ENCODE data around the gene FEM1A. TPM values are rescaled to one million over a fixed set of nuclear protein-coding genes. Genes with fewer than 3 reads are reported as not detected.

FEM1A gene
- total and polyA plus RNA-seq, 9 of the 15 experiments (the other 6 are each of a cell fraction or from before 2014, with no cell fraction given): 0.08 to 19.0 (median 6.8) TPM

DNA sequence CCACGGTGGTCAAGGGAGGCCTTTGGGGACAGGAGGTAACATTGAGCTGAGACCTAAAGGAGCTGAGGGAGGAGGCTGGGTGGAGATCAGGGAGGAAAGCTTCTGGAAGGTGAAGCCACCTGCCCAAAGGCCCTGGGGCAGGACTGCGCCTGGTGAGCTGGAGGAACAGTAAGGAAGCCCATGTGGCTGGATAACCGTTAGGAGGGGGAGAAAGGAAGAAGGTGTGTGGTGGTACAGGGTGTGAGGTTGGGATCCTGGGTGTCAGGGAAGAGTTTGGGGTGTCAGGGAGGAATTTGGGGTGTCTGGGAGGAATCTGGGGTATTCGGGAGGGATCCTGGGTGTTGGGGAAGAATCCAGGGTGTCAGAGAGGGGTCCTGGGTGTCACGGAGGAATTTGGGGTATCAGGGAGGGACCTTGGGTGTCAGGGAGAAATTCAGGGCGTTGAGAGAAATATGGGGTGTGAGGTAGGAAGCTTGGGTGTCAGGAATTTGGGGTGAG is 39.3 kb downstream of the FEM1A start (continued):
- TF ChIP-seq SAFB (IDR thresholded peaks at IDR 0.05; ENCODE audit: borderline replicate concordance, low read depth, low read length) (no peak), ZNF431 (CRISPR knock-in tag; IDR thresholded peaks at IDR 0.05) (no peak), MTF1 (CRISPR knock-in tag; IDR thresholded peaks at IDR 0.05; ENCODE audit: borderline replicate concordance) (no peak), CBX5 (IDR thresholded peaks at IDR 0.05; ENCODE audit: borderline replicate concordance, low read depth) (no peak), EP400 (IDR thresholded peaks at IDR 0.05) (no peak), RBM22 (IDR thresholded peaks at IDR 0.05; ENCODE audit: low read depth, low read length, poor library complexity, severe bottlenecking) (no peak), XRCC3 (IDR thresholded peaks at IDR 0.05) (no peak), HOXB6 (CRISPR knock-in tag; IDR thresholded peaks at IDR 0.05; ENCODE audit: borderline replicate concordance) (no peak), GTF2F1 (IDR thresholded peaks at IDR 0.05; ENCODE audit: low read depth, low read length) (no peak), ZNF583 (CRISPR knock-in tag; IDR thresholded peaks at IDR 0.05) (no peak), ZNF41 (CRISPR knock-in tag; conservative IDR thresholded peaks at IDR 0.05) (no peak), HDGF (IDR thresholded peaks at IDR 0.05) (0 out of 2 replicates have a peak, but pooled peaks have one; percentile 73), ZKSCAN1 (IDR thresholded peaks at IDR 0.05; ENCODE audit: low read depth, low read length) (no peak), TCFL5 (CRISPR knock-in tag; conservative IDR thresholded peaks at IDR 0.05) (no peak)
- TF ChIP-seq, protein P1, sequence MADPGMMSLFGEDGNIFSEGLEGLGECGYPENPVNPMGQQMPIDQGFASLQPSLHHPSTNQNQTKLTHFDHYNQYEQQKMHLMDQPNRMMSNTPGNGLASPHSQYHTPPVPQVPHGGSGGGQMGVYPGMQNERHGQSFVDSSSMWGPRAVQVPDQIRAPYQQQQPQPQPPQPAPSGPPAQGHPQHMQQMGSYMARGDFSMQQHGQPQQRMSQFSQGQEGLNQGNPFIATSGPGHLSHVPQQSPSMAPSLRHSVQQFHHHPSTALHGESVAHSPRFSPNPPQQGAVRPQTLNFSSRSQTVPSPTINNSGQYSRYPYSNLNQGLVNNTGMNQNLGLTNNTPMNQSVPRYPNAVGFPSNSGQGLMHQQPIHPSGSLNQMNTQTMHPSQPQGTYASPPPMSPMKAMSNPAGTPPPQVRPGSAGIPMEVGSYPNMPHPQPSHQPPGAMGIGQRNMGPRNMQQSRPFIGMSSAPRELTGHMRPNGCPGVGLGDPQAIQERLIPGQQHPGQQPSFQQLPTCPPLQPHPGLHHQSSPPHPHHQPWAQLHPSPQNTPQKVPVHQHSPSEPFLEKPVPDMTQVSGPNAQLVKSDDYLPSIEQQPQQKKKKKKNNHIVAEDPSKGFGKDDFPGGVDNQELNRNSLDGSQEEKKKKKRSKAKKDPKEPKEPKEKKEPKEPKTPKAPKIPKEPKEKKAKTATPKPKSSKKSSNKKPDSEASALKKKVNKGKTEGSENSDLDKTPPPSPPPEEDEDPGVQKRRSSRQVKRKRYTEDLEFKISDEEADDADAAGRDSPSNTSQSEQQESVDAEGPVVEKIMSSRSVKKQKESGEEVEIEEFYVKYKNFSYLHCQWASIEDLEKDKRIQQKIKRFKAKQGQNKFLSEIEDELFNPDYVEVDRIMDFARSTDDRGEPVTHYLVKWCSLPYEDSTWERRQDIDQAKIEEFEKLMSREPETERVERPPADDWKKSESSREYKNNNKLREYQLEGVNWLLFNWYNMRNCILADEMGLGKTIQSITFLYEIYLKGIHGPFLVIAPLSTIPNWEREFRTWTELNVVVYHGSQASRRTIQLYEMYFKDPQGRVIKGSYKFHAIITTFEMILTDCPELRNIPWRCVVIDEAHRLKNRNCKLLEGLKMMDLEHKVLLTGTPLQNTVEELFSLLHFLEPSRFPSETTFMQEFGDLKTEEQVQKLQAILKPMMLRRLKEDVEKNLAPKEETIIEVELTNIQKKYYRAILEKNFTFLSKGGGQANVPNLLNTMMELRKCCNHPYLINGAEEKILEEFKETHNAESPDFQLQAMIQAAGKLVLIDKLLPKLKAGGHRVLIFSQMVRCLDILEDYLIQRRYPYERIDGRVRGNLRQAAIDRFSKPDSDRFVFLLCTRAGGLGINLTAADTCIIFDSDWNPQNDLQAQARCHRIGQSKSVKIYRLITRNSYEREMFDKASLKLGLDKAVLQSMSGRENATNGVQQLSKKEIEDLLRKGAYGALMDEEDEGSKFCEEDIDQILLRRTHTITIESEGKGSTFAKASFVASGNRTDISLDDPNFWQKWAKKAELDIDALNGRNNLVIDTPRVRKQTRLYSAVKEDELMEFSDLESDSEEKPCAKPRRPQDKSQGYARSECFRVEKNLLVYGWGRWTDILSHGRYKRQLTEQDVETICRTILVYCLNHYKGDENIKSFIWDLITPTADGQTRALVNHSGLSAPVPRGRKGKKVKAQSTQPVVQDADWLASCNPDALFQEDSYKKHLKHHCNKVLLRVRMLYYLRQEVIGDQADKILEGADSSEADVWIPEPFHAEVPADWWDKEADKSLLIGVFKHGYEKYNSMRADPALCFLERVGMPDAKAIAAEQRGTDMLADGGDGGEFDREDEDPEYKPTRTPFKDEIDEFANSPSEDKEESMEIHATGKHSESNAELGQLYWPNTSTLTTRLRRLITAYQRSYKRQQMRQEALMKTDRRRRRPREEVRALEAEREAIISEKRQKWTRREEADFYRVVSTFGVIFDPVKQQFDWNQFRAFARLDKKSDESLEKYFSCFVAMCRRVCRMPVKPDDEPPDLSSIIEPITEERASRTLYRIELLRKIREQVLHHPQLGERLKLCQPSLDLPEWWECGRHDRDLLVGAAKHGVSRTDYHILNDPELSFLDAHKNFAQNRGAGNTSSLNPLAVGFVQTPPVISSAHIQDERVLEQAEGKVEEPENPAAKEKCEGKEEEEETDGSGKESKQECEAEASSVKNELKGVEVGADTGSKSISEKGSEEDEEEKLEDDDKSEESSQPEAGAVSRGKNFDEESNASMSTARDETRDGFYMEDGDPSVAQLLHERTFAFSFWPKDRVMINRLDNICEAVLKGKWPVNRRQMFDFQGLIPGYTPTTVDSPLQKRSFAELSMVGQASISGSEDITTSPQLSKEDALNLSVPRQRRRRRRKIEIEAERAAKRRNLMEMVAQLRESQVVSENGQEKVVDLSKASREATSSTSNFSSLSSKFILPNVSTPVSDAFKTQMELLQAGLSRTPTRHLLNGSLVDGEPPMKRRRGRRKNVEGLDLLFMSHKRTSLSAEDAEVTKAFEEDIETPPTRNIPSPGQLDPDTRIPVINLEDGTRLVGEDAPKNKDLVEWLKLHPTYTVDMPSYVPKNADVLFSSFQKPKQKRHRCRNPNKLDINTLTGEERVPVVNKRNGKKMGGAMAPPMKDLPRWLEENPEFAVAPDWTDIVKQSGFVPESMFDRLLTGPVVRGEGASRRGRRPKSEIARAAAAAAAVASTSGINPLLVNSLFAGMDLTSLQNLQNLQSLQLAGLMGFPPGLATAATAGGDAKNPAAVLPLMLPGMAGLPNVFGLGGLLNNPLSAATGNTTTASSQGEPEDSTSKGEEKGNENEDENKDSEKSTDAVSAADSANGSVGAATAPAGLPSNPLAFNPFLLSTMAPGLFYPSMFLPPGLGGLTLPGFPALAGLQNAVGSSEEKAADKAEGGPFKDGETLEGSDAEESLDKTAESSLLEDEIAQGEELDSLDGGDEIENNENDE (IDR thresholded peaks at IDR 0.05; ENCODE audit: low read depth, low read length): no peak
- TF ChIP-seq, protein P2, sequence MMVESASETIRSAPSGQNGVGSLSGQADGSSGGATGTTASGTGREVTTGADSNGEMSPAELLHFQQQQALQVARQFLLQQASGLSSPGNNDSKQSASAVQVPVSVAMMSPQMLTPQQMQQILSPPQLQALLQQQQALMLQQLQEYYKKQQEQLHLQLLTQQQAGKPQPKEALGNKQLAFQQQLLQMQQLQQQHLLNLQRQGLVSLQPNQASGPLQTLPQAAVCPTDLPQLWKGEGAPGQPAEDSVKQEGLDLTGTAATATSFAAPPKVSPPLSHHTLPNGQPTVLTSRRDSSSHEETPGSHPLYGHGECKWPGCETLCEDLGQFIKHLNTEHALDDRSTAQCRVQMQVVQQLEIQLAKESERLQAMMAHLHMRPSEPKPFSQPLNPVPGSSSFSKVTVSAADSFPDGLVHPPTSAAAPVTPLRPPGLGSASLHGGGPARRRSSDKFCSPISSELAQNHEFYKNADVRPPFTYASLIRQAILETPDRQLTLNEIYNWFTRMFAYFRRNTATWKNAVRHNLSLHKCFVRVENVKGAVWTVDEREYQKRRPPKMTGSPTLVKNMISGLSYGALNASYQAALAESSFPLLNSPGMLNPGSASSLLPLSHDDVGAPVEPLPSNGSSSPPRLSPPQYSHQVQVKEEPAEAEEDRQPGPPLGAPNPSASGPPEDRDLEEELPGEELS (CRISPR knock-in tag; IDR thresholded peaks at IDR 0.05; ENCODE audit: borderline replicate concordance): no peak
